K562 (cell line): Measurements from ENCODE around the gene TBC1D1. TPM values are rescaled to one million over a fixed set of nuclear protein-coding genes. Genes with fewer than 3 reads are reported as not detected.

Experiments
- ATAC-seq: fragments of 200-7000 bp; cut with Tn5 transposase; 3 replicates; pipeline ENCODE4 v1.9.1; 2020; ENCODE audit warnings: moderate library complexity
- BruUV-seq: library from RNA; stranded (reverse); fragments of 400-500 nt; replicated peaks from 2 replicates; lab custom pipeline; 2021; lab: Mats Ljungman, UMichigan
- CTCF ChIA-PET: fragments of 300-600 bp; formaldehyde crosslinking; extraction: SDS; loops from one replicate; lab custom pipeline; 2021; ENCODE audit warnings: low intra/inter-chr PET ratio; lab: Yijun Ruan, JAX
- POLR2A ChIA-PET: fragments of 300-600, 350-650 bp; sonication (Branson Sonifier 250); formaldehyde crosslinking; extraction: SDS; loops from one replicate; lab custom pipeline; 2021; ENCODE audit warnings: antibody characterized with exemption, inconsistent platforms; lab: Yijun Ruan, JAX
- DNase-seq, 4 experiments: peaks; one replicate each; pipeline versions ENCODE4 v3.0.0 to v3.0.0-alpha.2; 2011 to 2018; ENCODE audit warnings: low spot score in 3 of 4, mixed read lengths in 3 of 4; ENCODE audit errors: extremely low read depth in 1 of 4
- FAIRE-seq: peaks from 2 replicates; lab custom pipeline; 2011; peaks lifted over from hg19 to GRCh38; lab: Jason Lieb, UNC
- H2AFZ ChIP-seq: 2 replicates; pipeline ENCODE4 v1.6.0; 2011; ENCODE audit warnings: low read depth, low read length, control low read depth, inconsistent platforms
- H3K27ac ChIP-seq: fragments of 200-600 bp; 3 replicates; pipeline ENCODE4 v1.8.0; 2011; ENCODE audit warnings: low read depth, mild to moderate bottlenecking, control low read depth, inconsistent platforms, low read length, moderate library complexity, mixed read lengths; ENCODE audit errors: extremely low read depth
- H3K27me3 ChIP-seq, 2 experiments: fragments of 300-600 bp in 1 of 2; 2 replicates in 1 of 2; 3 replicates in 1 of 2; pipeline versions ENCODE4 v1.6.0 to v1.8.0; 2011; ENCODE audit warnings: inconsistent platforms in 2 of 2, low read length in 2 of 2, mild to moderate bottlenecking in 1 of 2, mixed read lengths in 1 of 2, moderate library complexity in 1 of 2; ENCODE audit not compliant: control insufficient read depth in 2 of 2, insufficient read depth in 2 of 2
- H3K36me3 ChIP-seq: fragments of 300-600 bp; 3 replicates; pipeline ENCODE4 v1.8.0; 2011; ENCODE audit warnings: mild to moderate bottlenecking, low read length, inconsistent platforms; ENCODE audit not compliant: control insufficient read depth, insufficient read depth
- H3K4me1 ChIP-seq, 2 experiments: fragments of 200-600 bp in 1 of 2; replicated peaks in 1 of 2; 2 replicates in 1 of 2; 3 replicates in 1 of 2; pipeline versions ENCODE4 v1.5.1 to v1.8.0; 2011; ENCODE audit warnings: inconsistent platforms in 2 of 2, low read length in 2 of 2, mild to moderate bottlenecking in 1 of 2, mixed read lengths in 1 of 2, moderate library complexity in 1 of 2; ENCODE audit not compliant: control insufficient read depth in 2 of 2, insufficient read depth in 2 of 2
- H3K4me2 ChIP-seq: 2 replicates; pipeline ENCODE4 v1.6.1; 2011; ENCODE audit warnings: low read length, control low read depth, inconsistent platforms, mixed read lengths; ENCODE audit not compliant: insufficient read depth
- H3K4me3 ChIP-seq: fragments of 200-600 bp; sonication (generic), shearing (Covaris generic); 2 replicates; pipeline ENCODE4 v1.5.1; 2016; ENCODE audit warnings: control low read depth, inconsistent platforms
- H3K79me2 ChIP-seq: fragments of 200-600 bp; 3 replicates; pipeline ENCODE4 v1.8.0; 2011; ENCODE audit warnings: low read length, inconsistent platforms; ENCODE audit not compliant: control insufficient read depth, insufficient read depth
- H3K9ac ChIP-seq, 2 experiments: 2 replicates each; pipeline versions ENCODE4 v1.6.0 to v1.6.1; 2011; ENCODE audit warnings: low read depth in 2 of 2, low read length in 2 of 2, control low read depth in 1 of 2, inconsistent platforms in 1 of 2, mild to moderate bottlenecking in 1 of 2, mixed read lengths in 1 of 2; ENCODE audit not compliant: insufficient read depth in 1 of 2
- H3K9me1 ChIP-seq: one replicate; pipeline ENCODE4 v1.6.0; 2011; ENCODE audit warnings: inconsistent platforms, mild to moderate bottlenecking, low read length, moderate library complexity; ENCODE audit not compliant: control insufficient read depth, insufficient read depth
- H3K9me3 ChIP-seq: replicated peaks from 2 replicates; pipeline ENCODE4 v1.5.1; 2011; ENCODE audit warnings: low read depth, low read length, inconsistent platforms; ENCODE audit not compliant: control insufficient read depth, insufficient read depth
- H4K20me1 ChIP-seq: replicated peaks from 2 replicates; pipeline ENCODE4 v1.6.1; 2011; ENCODE audit warnings: low read length, inconsistent platforms, mixed read lengths; ENCODE audit not compliant: control insufficient read depth, insufficient read depth
- CBFB ChIP-seq: sonication (generic); formaldehyde crosslinking; IDR thresholded peaks from 2 replicates; pipeline ENCODE4 v1.4.0; 2020; ENCODE audit warnings: mild to moderate bottlenecking, missing genetic modification reagents
- CEBPG ChIP-seq, 3 experiments: fragments of 200-800 bp in 1 of 3; sonication (Bioruptor generic) in 1 of 3; sonication (generic) in 1 of 3; formaldehyde crosslinking in 1 of 3; IDR thresholded peaks in 2 of 3; conservative IDR thresholded peaks in 1 of 3; 2 replicates each; pipeline versions ENCODE4 v1.6.1 to v1.8.0; 2016 to 2022; ENCODE audit warnings: missing compliant biosample characterization in 2 of 3, missing genetic modification characterization in 2 of 3, mild to moderate bottlenecking in 1 of 3, missing genetic modification reagents in 1 of 3
- FOXJ2 ChIP-seq: fragments of 200-800 bp; sonication (Bioruptor generic); IDR thresholded peaks from 2 replicates; pipeline ENCODE4 v1.6.1; 2016; ENCODE audit warnings: missing genetic modification characterization, missing compliant biosample characterization
- GTF2B ChIP-seq: IDR thresholded peaks from 2 replicates; pipeline ENCODE4 v1.6.1; 2011; ENCODE audit not compliant: insufficient read length; ENCODE audit errors: extremely low read depth
- HES1 ChIP-seq: fragments of 450-650 bp; IDR thresholded peaks from 2 replicates; pipeline ENCODE4 v1.6.1; 2016; ENCODE audit warnings: low read depth, mild to moderate bottlenecking, moderate library complexity
- HMGN3 ChIP-seq: IDR thresholded peaks from 2 replicates; pipeline ENCODE4 v1.6.1; 2011; ENCODE audit warnings: borderline replicate concordance, low read depth, mild to moderate bottlenecking, mixed read lengths, low read length; ENCODE audit not compliant: insufficient read length; ENCODE audit errors: extremely low read depth
- HNRNPK ChIP-seq: fragments of 200-400 bp; formaldehyde crosslinking; IDR thresholded peaks from one replicate; pipeline ENCODE4 v1.6.1; 2018; ENCODE audit warnings: mild to moderate bottlenecking, low read depth, low read length; ENCODE audit not compliant: poor library complexity, severe bottlenecking
- HNRNPLL ChIP-seq: fragments of 200-400 bp; formaldehyde crosslinking; IDR thresholded peaks from 2 replicates; pipeline ENCODE4 v1.6.1; 2017; ENCODE audit warnings: low read length, low read depth, mild to moderate bottlenecking; ENCODE audit not compliant: poor library complexity, severe bottlenecking
- LEF1 ChIP-seq: fragments of 450-650 bp; IDR thresholded peaks from 2 replicates; pipeline ENCODE4 v1.6.1; 2016; ENCODE audit warnings: mild to moderate bottlenecking
- MED1 ChIP-seq: sonication (generic); formaldehyde crosslinking; IDR thresholded peaks from 2 replicates; pipeline ENCODE4 v1.8.1; 2023; ENCODE audit warnings: missing genetic modification reagents, borderline replicate concordance
- MTA2 ChIP-seq: fragments of 450-650 bp; IDR thresholded peaks from 2 replicates; pipeline ENCODE4 v1.6.1; 2016; ENCODE audit warnings: low read depth
- STAT5B ChIP-seq: fragments of 250-450 bp; sonication (Bioruptor Pico); IDR thresholded peaks from 2 replicates; pipeline ENCODE4 v1.8.0; 2021; ENCODE audit warnings: mild to moderate bottlenecking, inconsistent platforms
- ZBTB9 ChIP-seq: fragments of 450-650 bp; formaldehyde crosslinking; IDR thresholded peaks from 2 replicates; pipeline ENCODE4 v1.4.0; 2020; ENCODE audit warnings: mild to moderate bottlenecking, moderate library complexity
- ZNF121 ChIP-seq: sonication (generic); formaldehyde crosslinking; conservative IDR thresholded peaks from 2 replicates; pipeline ENCODE4 v1.8.0; 2022; ENCODE audit warnings: missing genetic modification reagents
- ZNF354B ChIP-seq: fragments of 250-450 bp; sonication (Bioruptor Pico); IDR thresholded peaks from 2 replicates; pipeline ENCODE4 v1.4.0; 2020
- WGBS: fragments of 100-300 bp; shearing (Covaris generic); methylation state at CpG from one replicate; pipeline ENCODE4 v1.1.6; 2016; ENCODE audit warnings: low coverage, mixed read lengths; ENCODE audit not compliant: insufficient coverage; ENCODE audit errors: missing lambda C conversion rate; 5-methylcytosine and 5-hydroxymethylcytosine counted together
- in situ Hi-C: fragments of 300-500 bp; cut with MboI; formaldehyde crosslinking; loops from 4 replicates; pipeline ENCODE4 v1.15.0; 2018; ENCODE audit warnings: inconsistent platforms, mixed read lengths
- intact Hi-C: fragments of 100-400 bp; cut with micrococcal nuclease; formaldehyde crosslinking; loops from 2 replicates; pipeline ENCODE4 v1.14.2; 2022
- polyA plus RNA-seq, 8 experiments: library from polyadenylated mRNA; depleted of rRNA in 4 of 8; stranded (reverse) in 5 of 8; unstranded in 3 of 8; fragments of >200 nt; fragmentation: Nextera tagmentation in 2 of 8; fragmentation: Illumina TruSeq in 1 of 8; extraction: Ambion mirVana in 2 of 8; extraction: Trizol in 1 of 8; gene quantifications; 2 replicates each; pipeline versions ENCODE4 v1.2.1 to v1.2.3, GENCODE V29; 2011 to 2014; ENCODE audit warnings: inconsistent platforms in 1 of 8, missing spikeins in 1 of 8
- total RNA-seq, 7 experiments: library from RNA; depleted of rRNA in 6 of 7; stranded (reverse); fragments of >200 nt in 6 of 7; fragmentation: Illumina TruSeq in 2 of 7; extraction: Trizol in 2 of 7; gene quantifications; 2 replicates each; pipeline versions ENCODE4 v1.2.1 to v1.2.3, GENCODE V29; 2011 to 2021; ENCODE audit warnings: low replicate concordance in 1 of 7

Gene TBC1D1
- total and polyA plus RNA-seq, 9 of the 15 experiments (the other 6 are each of a cell fraction or from before 2014, with no cell fraction given), result 0.59 to 14.2 (median 8.8) TPM

GRCh38 chr4:38013461-38014366 is 122.8 kb downstream of the TBC1D1 start:
- H3K9me3 ChIP-seq, result no peaks in the 10 kb centered on the region
- H2AFZ ChIP-seq, result no peak overlapping the region
- BruUV-seq, result no TSS peak
- ChIA-PET CTCF (no interaction called here), POLR2A (interaction anchor here (0.6 kb wide), 1 partner anchor 11 kb away, joined by 3 read pairs; no protein-coding TSS in a partner anchor)
- intact Hi-C loops, result no loop called here
- 21% methylated on average over 8 of the region's 9 CpGs for WGBS
- ATAC-seq (no peak), DNase-seq (no peak), FAIRE-seq (no peak)
- no peak overlapping the region for H3K9ac ChIP-seq
- no peaks in the 10 kb centered on the region for H3K9me1 ChIP-seq
- no peak overlapping the region for H3K27ac ChIP-seq
- H3K36me3 ChIP-seq, result no peaks in the 10 kb centered on the region
- no peak overlapping the region for H3K4me2 ChIP-seq
- in situ Hi-C loops, result no loop called here
- TF ChIP-seq GTF2B (no peak), CEBPG (CRISPR knock-in tag; IDR thresholded peaks at IDR 0.05) (no peak), CEBPG (tag; conservative IDR thresholded peaks at IDR 0.05 in 1 of 2, IDR thresholded peaks at IDR 0.05 in 1 of 2) (no peak), HNRNPK (no peak), HES1 (no peak), ZNF121 (CRISPR knock-in tag) (no peak), STAT5B (CRISPR knock-in tag) (no peak), ZBTB9 (CRISPR knock-in tag) (no peak), FOXJ2 (tag) (no peak), MTA2 (no peak), HMGN3 (no peak), MED1 (CRISPR knock-in tag) (no peak), LEF1 (no peak), ZNF354B (CRISPR knock-in tag) (no peak), CBFB (CRISPR knock-in tag) (no peak), HNRNPLL (no peak)
- no peak overlapping the region for H3K4me3 ChIP-seq
- H3K79me2 ChIP-seq, result no peaks in the 10 kb centered on the region
- peaks cover 2 to 28% of the 10 kb centered on the region in 2 experiments; a peak in 4 of 5 replicates for H3K27me3 ChIP-seq
- no peaks in the 10 kb centered on the region for H3K4me1 ChIP-seq
- no peaks in the 10 kb centered on the region for H4K20me1 ChIP-seq
